K562 (cell line): ENCODE results near the gene LSM12. TPM values are rescaled to one million over a fixed set of nuclear protein-coding genes. Genes with fewer than 3 reads are reported as not detected.

ENCODE experiments used
- ATAC-seq: fragments of 200-7000 bp; cut with Tn5 transposase; 3 replicates; pipeline ENCODE4 v1.9.1; 2020; ENCODE audit warnings: moderate library complexity
- BruUV-seq: library from RNA; stranded (reverse); fragments of 400-500 nt; replicated peaks from 2 replicates; lab custom pipeline; 2021; lab: Mats Ljungman, UMichigan
- CTCF ChIA-PET: fragments of 300-600 bp; formaldehyde crosslinking; extraction: SDS; loops from one replicate; lab custom pipeline; 2021; ENCODE audit warnings: low intra/inter-chr PET ratio; lab: Yijun Ruan, JAX
- POLR2A ChIA-PET: fragments of 300-600, 350-650 bp; sonication (Branson Sonifier 250); formaldehyde crosslinking; extraction: SDS; loops from one replicate; lab custom pipeline; 2021; ENCODE audit warnings: antibody characterized with exemption, inconsistent platforms; lab: Yijun Ruan, JAX
- DNase-seq, 4 experiments: peaks; one replicate each; pipeline versions ENCODE4 v3.0.0 to v3.0.0-alpha.2; 2011 to 2018; ENCODE audit warnings: low spot score in 3 of 4, mixed read lengths in 3 of 4; ENCODE audit errors: extremely low read depth in 1 of 4
- FAIRE-seq: peaks from 2 replicates; lab custom pipeline; 2011; peaks lifted over from hg19 to GRCh38; lab: Jason Lieb, UNC
- H2AFZ ChIP-seq: 2 replicates; pipeline ENCODE4 v1.6.0; 2011; ENCODE audit warnings: low read depth, low read length, control low read depth, inconsistent platforms
- H3K27ac ChIP-seq: fragments of 200-600 bp; 3 replicates; pipeline ENCODE4 v1.8.0; 2011; ENCODE audit warnings: low read depth, mild to moderate bottlenecking, control low read depth, inconsistent platforms, low read length, moderate library complexity, mixed read lengths; ENCODE audit errors: extremely low read depth
- H3K27me3 ChIP-seq, 2 experiments: fragments of 300-600 bp in 1 of 2; 2 replicates in 1 of 2; 3 replicates in 1 of 2; pipeline versions ENCODE4 v1.6.0 to v1.8.0; 2011; ENCODE audit warnings: inconsistent platforms in 2 of 2, low read length in 2 of 2, mild to moderate bottlenecking in 1 of 2, mixed read lengths in 1 of 2, moderate library complexity in 1 of 2; ENCODE audit not compliant: control insufficient read depth in 2 of 2, insufficient read depth in 2 of 2
- H3K36me3 ChIP-seq: fragments of 300-600 bp; 3 replicates; pipeline ENCODE4 v1.8.0; 2011; ENCODE audit warnings: mild to moderate bottlenecking, low read length, inconsistent platforms; ENCODE audit not compliant: control insufficient read depth, insufficient read depth
- H3K4me1 ChIP-seq, 2 experiments: fragments of 200-600 bp in 1 of 2; replicated peaks in 1 of 2; 2 replicates in 1 of 2; 3 replicates in 1 of 2; pipeline versions ENCODE4 v1.5.1 to v1.8.0; 2011; ENCODE audit warnings: inconsistent platforms in 2 of 2, low read length in 2 of 2, mild to moderate bottlenecking in 1 of 2, mixed read lengths in 1 of 2, moderate library complexity in 1 of 2; ENCODE audit not compliant: control insufficient read depth in 2 of 2, insufficient read depth in 2 of 2
- H3K4me2 ChIP-seq: 2 replicates; pipeline ENCODE4 v1.6.1; 2011; ENCODE audit warnings: low read length, control low read depth, inconsistent platforms, mixed read lengths; ENCODE audit not compliant: insufficient read depth
- H3K4me3 ChIP-seq: fragments of 200-600 bp; sonication (generic), shearing (Covaris generic); 2 replicates; pipeline ENCODE4 v1.5.1; 2016; ENCODE audit warnings: control low read depth, inconsistent platforms
- H3K79me2 ChIP-seq: fragments of 200-600 bp; 3 replicates; pipeline ENCODE4 v1.8.0; 2011; ENCODE audit warnings: low read length, inconsistent platforms; ENCODE audit not compliant: control insufficient read depth, insufficient read depth
- H3K9ac ChIP-seq, 2 experiments: 2 replicates each; pipeline versions ENCODE4 v1.6.0 to v1.6.1; 2011; ENCODE audit warnings: low read depth in 2 of 2, low read length in 2 of 2, control low read depth in 1 of 2, inconsistent platforms in 1 of 2, mild to moderate bottlenecking in 1 of 2, mixed read lengths in 1 of 2; ENCODE audit not compliant: insufficient read depth in 1 of 2
- H3K9me1 ChIP-seq: one replicate; pipeline ENCODE4 v1.6.0; 2011; ENCODE audit warnings: inconsistent platforms, mild to moderate bottlenecking, low read length, moderate library complexity; ENCODE audit not compliant: control insufficient read depth, insufficient read depth
- H3K9me3 ChIP-seq: replicated peaks from 2 replicates; pipeline ENCODE4 v1.5.1; 2011; ENCODE audit warnings: low read depth, low read length, inconsistent platforms; ENCODE audit not compliant: control insufficient read depth, insufficient read depth
- H4K20me1 ChIP-seq: replicated peaks from 2 replicates; pipeline ENCODE4 v1.6.1; 2011; ENCODE audit warnings: low read length, inconsistent platforms, mixed read lengths; ENCODE audit not compliant: control insufficient read depth, insufficient read depth
- COPS2 ChIP-seq: fragments of 450-650 bp; conservative IDR thresholded peaks from 2 replicates; pipeline ENCODE4 v1.6.1; 2016; ENCODE audit warnings: mild to moderate bottlenecking, moderate library complexity
- FOXP1 ChIP-seq: sonication (generic); formaldehyde crosslinking; IDR thresholded peaks from 2 replicates; pipeline ENCODE4 v1.8.0; 2022; ENCODE audit warnings: mild to moderate bottlenecking, missing genetic modification reagents
- MITF ChIP-seq: IDR thresholded peaks from 2 replicates; pipeline ENCODE4 v1.6.1; 2014; ENCODE audit warnings: antibody characterized with exemption
- MNT ChIP-seq, 2 experiments: fragments of 450-650 bp; conservative IDR thresholded peaks; 2 replicates each; pipeline ENCODE4 v1.6.1; 2017; ENCODE audit warnings: mild to moderate bottlenecking in 2 of 2, moderate library complexity in 2 of 2
- POLR2G ChIP-seq: fragments of 200-400 bp; formaldehyde crosslinking; IDR thresholded peaks from 2 replicates; pipeline ENCODE4 v1.6.1; 2017; ENCODE audit warnings: low read depth, mild to moderate bottlenecking, antibody characterized with exemption, low read length, moderate library complexity
- PREB ChIP-seq: sonication (generic); formaldehyde crosslinking; IDR thresholded peaks from 2 replicates; pipeline ENCODE4 v1.8.1; 2023; ENCODE audit warnings: mild to moderate bottlenecking, missing genetic modification reagents
- RBM22 ChIP-seq: fragments of 200-400 bp; formaldehyde crosslinking; IDR thresholded peaks from 2 replicates; pipeline ENCODE4 v1.6.1; 2018; ENCODE audit warnings: low read length, low read depth; ENCODE audit not compliant: poor library complexity, severe bottlenecking
- SRF ChIP-seq, 2 experiments: fragments of 250-450, 450-650 bp in 1 of 2; sonication (Bioruptor Pico) in 1 of 2; sonication (generic) in 1 of 2; formaldehyde crosslinking; IDR thresholded peaks; 2 replicates each; pipeline versions ENCODE4 v1.5.0 to v1.5.1; 2020 to 2022; ENCODE audit warnings: mild to moderate bottlenecking in 1 of 2, missing genetic modification reagents in 1 of 2
- SUPT5H ChIP-seq: fragments of 450-650 bp; IDR thresholded peaks from 2 replicates; pipeline ENCODE4 v1.6.1; 2016
- ZNF143 ChIP-seq: sonication (generic); formaldehyde crosslinking; IDR thresholded peaks from 2 replicates; pipeline ENCODE4 v1.9.0; 2022; ENCODE audit warnings: mild to moderate bottlenecking, missing genetic modification reagents
- ZNF174 ChIP-seq: fragments of 250-450 bp; sonication (Bioruptor Pico); IDR thresholded peaks from 2 replicates; pipeline ENCODE4 v1.4.0; 2020; ENCODE audit warnings: mild to moderate bottlenecking
- WGBS: fragments of 100-300 bp; shearing (Covaris generic); methylation state at CpG from one replicate; pipeline ENCODE4 v1.1.6; 2016; ENCODE audit warnings: low coverage, mixed read lengths; ENCODE audit not compliant: insufficient coverage; ENCODE audit errors: missing lambda C conversion rate; 5-methylcytosine and 5-hydroxymethylcytosine counted together
- in situ Hi-C: fragments of 300-500 bp; cut with MboI; formaldehyde crosslinking; loops from 4 replicates; pipeline ENCODE4 v1.15.0; 2018; ENCODE audit warnings: inconsistent platforms, mixed read lengths
- intact Hi-C: fragments of 100-400 bp; cut with micrococcal nuclease; formaldehyde crosslinking; loops from 2 replicates; pipeline ENCODE4 v1.14.2; 2022
- polyA plus RNA-seq, 8 experiments: library from polyadenylated mRNA; depleted of rRNA in 4 of 8; stranded (reverse) in 5 of 8; unstranded in 3 of 8; fragments of >200 nt; fragmentation: Nextera tagmentation in 2 of 8; fragmentation: Illumina TruSeq in 1 of 8; extraction: Ambion mirVana in 2 of 8; extraction: Trizol in 1 of 8; gene quantifications; 2 replicates each; pipeline versions ENCODE4 v1.2.1 to v1.2.3, GENCODE V29; 2011 to 2014; ENCODE audit warnings: inconsistent platforms in 1 of 8, missing spikeins in 1 of 8
- total RNA-seq, 7 experiments: library from RNA; depleted of rRNA in 6 of 7; stranded (reverse); fragments of >200 nt in 6 of 7; fragmentation: Illumina TruSeq in 2 of 7; extraction: Trizol in 2 of 7; gene quantifications; 2 replicates each; pipeline versions ENCODE4 v1.2.1 to v1.2.3, GENCODE V29; 2011 to 2021; ENCODE audit warnings: low replicate concordance in 1 of 7
- TF ChIP-seq, protein P1 (sequence below): fragments of 200-800 bp; sonication (Bioruptor generic); IDR thresholded peaks from 2 replicates; pipeline ENCODE4 v1.6.1; 2016; ENCODE audit warnings: missing genetic modification characterization, missing compliant biosample characterization

Gene LSM12
- total and polyA plus RNA-seq, 9 of the 15 experiments (the other 6 are each of a cell fraction or from before 2014, with no cell fraction given), result 53.0 to 258 (median 89.3) TPM

DNA sequence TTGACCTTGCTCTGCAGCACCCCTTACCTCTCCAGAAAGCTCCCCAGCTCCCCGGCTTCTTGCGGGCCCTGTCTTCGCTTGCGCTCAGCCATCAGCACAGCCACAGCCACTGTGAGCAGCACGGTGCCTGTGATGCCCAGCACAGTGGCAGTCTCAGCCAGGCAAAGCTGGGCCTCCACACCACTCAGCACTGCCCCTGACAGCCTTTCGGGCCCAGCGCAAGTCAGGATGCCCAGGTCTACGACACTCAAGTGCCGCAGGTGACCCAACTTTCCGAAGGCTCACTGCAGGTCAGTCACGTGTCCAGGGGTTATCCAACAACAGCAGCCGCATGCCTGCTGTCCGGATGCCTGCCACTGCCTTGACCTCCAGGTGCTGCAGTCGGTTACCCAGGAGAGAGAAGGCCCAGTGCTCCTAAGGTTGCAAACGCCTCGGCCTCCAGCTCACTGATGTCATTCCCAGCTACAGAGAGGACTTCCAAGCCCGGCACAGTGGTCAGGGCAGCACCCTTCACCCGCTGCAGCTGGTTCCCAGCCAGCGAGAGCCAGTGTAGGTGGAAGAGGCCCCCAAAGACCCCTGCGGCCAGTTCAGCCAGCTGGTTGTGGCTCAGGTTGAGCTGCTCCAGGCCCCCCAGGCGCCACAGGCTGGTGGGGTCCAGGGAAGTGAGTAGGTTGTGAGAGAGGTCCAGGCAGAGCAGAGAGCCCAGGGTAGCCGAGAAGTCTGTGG lies 42.8 kb downstream of the LSM12 start:
- Histone ChIP-seq H3K9me3 (no peaks in the 10 kb centered on the region), H3K9me1 (no peaks in the 10 kb centered on the region), H4K20me1 (no peaks in the 10 kb centered on the region), H2AFZ (no peak overlapping the region), H3K79me2 (no peaks in the 10 kb centered on the region), H3K27me3 (no peaks in the 10 kb centered on the region), H3K36me3 (peaks cover 45% of the 10 kb centered on the region; the same call in 2 of the 3 replicates), H3K9ac (peak overlapping the region in 1 of 2 experiments; percentile 80; a peak in 2 of 4 replicates), H3K4me2 (no peak overlapping the region), H3K4me3 (no peak overlapping the region), H3K4me1 (peaks cover 2 to 10% of the 10 kb centered on the region in 2 experiments; a peak in 3 of 5 replicates), H3K27ac (no peak overlapping the region)
- in situ Hi-C loops (no loop called here), intact Hi-C loops (no loop called here)
- ATAC-seq, result no peak
- ChIA-PET CTCF (no interaction called here), POLR2A (interaction anchor here (0.7 to 1.0 kb wide), 3 partner anchors 14 to 129 kb away, joined by 3 read pairs; no protein-coding TSS in a partner anchor)
- FAIRE-seq, result no peak
- WGBS, result 88% methylated on average over 20 of the region's 22 CpGs
- DNase-seq, result no peak
- no TSS peak for BruUV-seq
- TF ChIP-seq FOXP1, result no peak
- TF ChIP-seq SRF (CRISPR knock-in tag; IDR thresholded peaks at IDR 0.05), result no peak
- TF ChIP-seq MNT (conservative IDR thresholded peaks at IDR 0.05), result no peak
- TF ChIP-seq COPS2, result no peak
- TF ChIP-seq SUPT5H, result peak; percentile 39; the same call in 1 of the 2 replicates
- TF ChIP-seq PREB (CRISPR knock-in tag), result no peak
- TF ChIP-seq, protein P1, sequence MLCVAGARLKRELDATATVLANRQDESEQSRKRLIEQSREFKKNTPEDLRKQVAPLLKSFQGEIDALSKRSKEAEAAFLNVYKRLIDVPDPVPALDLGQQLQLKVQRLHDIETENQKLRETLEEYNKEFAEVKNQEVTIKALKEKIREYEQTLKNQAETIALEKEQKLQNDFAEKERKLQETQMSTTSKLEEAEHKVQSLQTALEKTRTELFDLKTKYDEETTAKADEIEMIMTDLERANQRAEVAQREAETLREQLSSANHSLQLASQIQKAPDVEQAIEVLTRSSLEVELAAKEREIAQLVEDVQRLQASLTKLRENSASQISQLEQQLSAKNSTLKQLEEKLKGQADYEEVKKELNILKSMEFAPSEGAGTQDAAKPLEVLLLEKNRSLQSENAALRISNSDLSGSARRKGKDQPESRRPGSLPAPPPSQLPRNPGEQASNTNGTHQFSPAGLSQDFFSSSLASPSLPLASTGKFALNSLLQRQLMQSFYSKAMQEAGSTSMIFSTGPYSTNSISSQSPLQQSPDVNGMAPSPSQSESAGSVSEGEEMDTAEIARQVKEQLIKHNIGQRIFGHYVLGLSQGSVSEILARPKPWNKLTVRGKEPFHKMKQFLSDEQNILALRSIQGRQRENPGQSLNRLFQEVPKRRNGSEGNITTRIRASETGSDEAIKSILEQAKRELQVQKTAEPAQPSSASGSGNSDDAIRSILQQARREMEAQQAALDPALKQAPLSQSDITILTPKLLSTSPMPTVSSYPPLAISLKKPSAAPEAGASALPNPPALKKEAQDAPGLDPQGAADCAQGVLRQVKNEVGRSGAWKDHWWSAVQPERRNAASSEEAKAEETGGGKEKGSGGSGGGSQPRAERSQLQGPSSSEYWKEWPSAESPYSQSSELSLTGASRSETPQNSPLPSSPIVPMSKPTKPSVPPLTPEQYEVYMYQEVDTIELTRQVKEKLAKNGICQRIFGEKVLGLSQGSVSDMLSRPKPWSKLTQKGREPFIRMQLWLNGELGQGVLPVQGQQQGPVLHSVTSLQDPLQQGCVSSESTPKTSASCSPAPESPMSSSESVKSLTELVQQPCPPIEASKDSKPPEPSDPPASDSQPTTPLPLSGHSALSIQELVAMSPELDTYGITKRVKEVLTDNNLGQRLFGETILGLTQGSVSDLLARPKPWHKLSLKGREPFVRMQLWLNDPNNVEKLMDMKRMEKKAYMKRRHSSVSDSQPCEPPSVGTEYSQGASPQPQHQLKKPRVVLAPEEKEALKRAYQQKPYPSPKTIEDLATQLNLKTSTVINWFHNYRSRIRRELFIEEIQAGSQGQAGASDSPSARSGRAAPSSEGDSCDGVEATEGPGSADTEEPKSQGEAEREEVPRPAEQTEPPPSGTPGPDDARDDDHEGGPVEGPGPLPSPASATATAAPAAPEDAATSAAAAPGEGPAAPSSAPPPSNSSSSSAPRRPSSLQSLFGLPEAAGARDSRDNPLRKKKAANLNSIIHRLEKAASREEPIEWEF, result no peak
- TF ChIP-seq POLR2G, result peak; percentile 56; the same call in 1 of the 2 replicates
- peak; percentile 70 for TF ChIP-seq RBM22
- no peak for TF ChIP-seq ZNF143
- TF ChIP-seq ZNF174 (CRISPR knock-in tag), result no peak
- no peak for TF ChIP-seq MITF
